Esophagus squamous epithelium (tissue), 5 donors: Measurements from ENCODE around the gene PDLIM5. TPM values are rescaled to one million over a fixed set of nuclear protein-coding genes. Genes with fewer than 3 reads are reported as not detected.

Experiments
- DNase-seq: peaks from one replicate; lab custom pipeline; 2025; lab: John Stamatoyannopoulos, UW
- H3K27ac ChIP-seq, 4 donors: fragments of 200-600 bp; sonication (generic); one replicate each; pipeline ENCODE4 v1.5.1; 2016 to 2019; ENCODE audit warnings: mild to moderate bottlenecking in 1 of 4
- H3K27me3 ChIP-seq, 4 donors: fragments of 200-600 bp; sonication (generic); 1 replicate in 3 of 4; 2 replicates in 1 of 4; pipeline versions ENCODE4 v1.5.1 to v1.6.0; 2017 to 2021; ENCODE audit warnings: antibody characterized with exemption in 1 of 4
- H3K36me3 ChIP-seq, 3 donors: fragments of 200-600 bp; sonication (generic); one replicate each; pipeline ENCODE4 v1.5.1; 2016 to 2019
- H3K4me1 ChIP-seq, 3 donors: fragments of 200-600 bp; sonication (generic); one replicate each; pipeline ENCODE4 v1.5.1; 2017 to 2019
- H3K4me3 ChIP-seq, 4 donors: fragments of 200-600 bp; sonication (generic); 1 replicate in 3 of 4; 2 replicates in 1 of 4; pipeline ENCODE4 v1.5.1; 2016 to 2019; ENCODE audit warnings: mild to moderate bottlenecking in 2 of 4, moderate library complexity in 1 of 4
- H3K9me3 ChIP-seq, 3 donors: fragments of 200-600 bp; sonication (generic); one replicate each; pipeline ENCODE4 v1.5.1; 2016 to 2019
- POLR2A ChIP-seq, 4 donors: fragments of 450-650 bp; IDR thresholded peaks; one replicate each; pipeline ENCODE4 v1.6.1; 2017; ENCODE audit warnings: antibody characterized with exemption in 4 of 4, mild to moderate bottlenecking in 4 of 4, moderate library complexity in 3 of 4
- WGBS, 2 donors: methylation state at CpG; one replicate each; pipeline ENCODE4 v1.1.5; 2018; 5-methylcytosine and 5-hydroxymethylcytosine counted together
- intact Hi-C: fragments of 100-400 bp; cut with DNase I; formaldehyde crosslinking; loops from one replicate; pipeline ENCODE4 v1.15.0; 2022
- total RNA-seq, 4 donors: library from RNA; depleted of rRNA; stranded (reverse); fragments of >200 nt; gene quantifications; one replicate each; pipeline ENCODE4 v1.1.0, GENCODE V29; 2016
- TF ChIP-seq, protein P1 (sequence below), 6 experiments: fragments of 450-650 bp in 4 of 6; fragments of 200-600 bp in 2 of 6; sonication (generic) in 2 of 6; IDR thresholded peaks; one replicate each; pipeline ENCODE4 v1.5.1; 2016 to 2019; ENCODE audit warnings: antibody characterized with exemption in 6 of 6, mild to moderate bottlenecking in 4 of 6, moderate library complexity in 4 of 6
- donor health status: DM: yes; HTN: yes; CAD: no.

The PDLIM5 gene
- total RNA-seq, 4 donors from 2014 or later, result 57.0 to 204 (median 157) TPM

DNA sequence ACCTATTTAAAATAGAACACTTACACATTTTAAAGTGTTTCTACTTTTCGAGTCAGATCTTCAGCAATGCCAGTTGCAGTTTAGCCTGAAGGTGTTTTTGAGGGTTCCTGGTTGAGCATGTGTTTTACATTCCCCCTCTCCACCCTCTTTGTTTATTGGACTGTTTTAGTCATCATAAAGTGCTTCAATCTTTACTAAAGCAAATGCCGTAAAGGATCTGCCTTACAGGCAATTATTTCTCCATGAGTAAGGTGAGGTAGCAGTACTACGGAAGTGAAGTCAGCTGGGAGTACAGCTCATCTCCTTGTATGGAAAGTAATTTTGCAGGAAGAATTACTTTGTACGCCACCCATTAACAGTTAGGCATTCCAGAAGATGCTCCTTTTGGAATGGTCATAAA, 36.9 kb downstream of the PDLIM5 start:
- no peak for DNase-seq
- intact Hi-C loops, result no loop called here
- peak overlapping the region in 2 of 4 donors; percentile 3 for H3K27ac ChIP-seq
- no peaks in the 10 kb centered on the region for H3K27me3 ChIP-seq
- H3K4me3 ChIP-seq, result no peak overlapping the region
- peaks cover 0 to 40% (median 6%) of the 10 kb centered on the region in 3 donors for H3K4me1 ChIP-seq
- H3K36me3 ChIP-seq, result no peaks in the 10 kb centered on the region
- TF ChIP-seq, protein P1, sequence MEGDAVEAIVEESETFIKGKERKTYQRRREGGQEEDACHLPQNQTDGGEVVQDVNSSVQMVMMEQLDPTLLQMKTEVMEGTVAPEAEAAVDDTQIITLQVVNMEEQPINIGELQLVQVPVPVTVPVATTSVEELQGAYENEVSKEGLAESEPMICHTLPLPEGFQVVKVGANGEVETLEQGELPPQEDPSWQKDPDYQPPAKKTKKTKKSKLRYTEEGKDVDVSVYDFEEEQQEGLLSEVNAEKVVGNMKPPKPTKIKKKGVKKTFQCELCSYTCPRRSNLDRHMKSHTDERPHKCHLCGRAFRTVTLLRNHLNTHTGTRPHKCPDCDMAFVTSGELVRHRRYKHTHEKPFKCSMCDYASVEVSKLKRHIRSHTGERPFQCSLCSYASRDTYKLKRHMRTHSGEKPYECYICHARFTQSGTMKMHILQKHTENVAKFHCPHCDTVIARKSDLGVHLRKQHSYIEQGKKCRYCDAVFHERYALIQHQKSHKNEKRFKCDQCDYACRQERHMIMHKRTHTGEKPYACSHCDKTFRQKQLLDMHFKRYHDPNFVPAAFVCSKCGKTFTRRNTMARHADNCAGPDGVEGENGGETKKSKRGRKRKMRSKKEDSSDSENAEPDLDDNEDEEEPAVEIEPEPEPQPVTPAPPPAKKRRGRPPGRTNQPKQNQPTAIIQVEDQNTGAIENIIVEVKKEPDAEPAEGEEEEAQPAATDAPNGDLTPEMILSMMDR (IDR thresholded peaks at IDR 0.05), result no peak
- TF ChIP-seq POLR2A (IDR thresholded peaks at IDR 0.05), result no peak
- no peaks in the 10 kb centered on the region for H3K9me3 ChIP-seq
- WGBS, 2 donors, result 41 to 67% methylated on average over 4 of the region's 4 CpGs

- H3K27ac ChIP-seq, result peak overlapping the region in 1 of 4 donors; percentile 3
These were observed 37.4 kb downstream of the PDLIM5 start for GRCh38 chr4:94489098-94489497.

DNA sequence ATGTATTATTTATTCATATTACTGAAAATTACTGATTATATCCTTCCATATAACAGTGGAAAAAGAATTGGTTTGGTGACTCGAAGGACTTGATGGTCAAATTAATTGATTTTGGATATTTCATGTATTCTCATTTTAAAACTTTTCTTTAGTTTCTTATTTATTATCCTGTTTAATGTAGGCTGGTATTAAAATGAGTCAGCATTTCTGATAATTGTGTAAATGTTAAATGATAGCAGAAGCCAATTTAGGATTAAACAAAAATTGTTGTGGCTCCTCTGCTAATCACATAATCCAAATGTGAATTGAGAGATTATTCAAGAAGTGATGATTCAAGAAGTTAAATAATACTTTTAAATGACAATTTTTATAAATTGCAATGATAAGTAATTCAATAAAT, 38.7 kb downstream of the PDLIM5 start:
- intact Hi-C loops, result no loop called here
- no peak for DNase-seq
- H3K36me3 ChIP-seq, result peaks cover 0 to 7% (median 0%) of the 10 kb centered on the region in 3 donors
- no peaks in the 10 kb centered on the region for H3K27me3 ChIP-seq
- no peak overlapping the region for H3K4me3 ChIP-seq
- no peak overlapping the region for H3K27ac ChIP-seq
- 94 to 98% methylated on average over 1 of the region's 1 CpG for WGBS, 2 donors
- no peaks in the 10 kb centered on the region for H3K9me3 ChIP-seq
- peaks cover 0 to 40% (median 6%) of the 10 kb centered on the region in 3 donors for H3K4me1 ChIP-seq
- TF ChIP-seq, protein P1 (IDR thresholded peaks at IDR 0.05), result no peak
- TF ChIP-seq POLR2A (IDR thresholded peaks at IDR 0.05), result no peak

More at GRCh38 chr4:94489098-94489497, 37.4 kb downstream of the PDLIM5 start:
- intact Hi-C loops, result no loop called here
- TF ChIP-seq, protein P1 (IDR thresholded peaks at IDR 0.05), result no peak
- TF ChIP-seq POLR2A (IDR thresholded peaks at IDR 0.05), result no peak
- no peak overlapping the region for H3K4me3 ChIP-seq
- H3K36me3 ChIP-seq, result no peaks in the 10 kb centered on the region
- peaks cover 0 to 40% (median 6%) of the 10 kb centered on the region in 3 donors for H3K4me1 ChIP-seq
- 64 to 76% methylated on average over 3 of the region's 3 CpGs for WGBS, 2 donors
- H3K9me3 ChIP-seq, result no peaks in the 10 kb centered on the region
- DNase-seq, result no peak
- no peaks in the 10 kb centered on the region for H3K27me3 ChIP-seq

DNA sequence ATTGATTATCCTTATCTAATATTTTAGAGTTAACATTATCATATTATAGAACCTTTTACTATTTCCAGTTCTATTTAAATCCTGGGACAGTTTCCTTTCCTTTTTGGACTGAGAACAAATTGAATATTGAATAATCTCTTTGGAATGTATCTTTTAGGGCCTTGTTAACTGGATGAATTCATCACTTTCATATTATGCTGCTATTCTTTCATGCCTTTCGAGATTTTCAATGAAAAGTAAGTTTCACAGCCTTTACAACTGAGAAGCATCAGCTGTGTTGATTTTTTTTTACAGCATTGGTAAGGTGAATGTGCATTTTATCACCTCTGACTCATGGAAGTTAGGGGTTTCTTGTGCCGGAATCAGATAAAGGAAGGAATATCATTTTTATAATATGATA, 39.6 kb downstream of the PDLIM5 start:
- peaks cover 0 to 35% (median 6%) of the 10 kb centered on the region in 3 donors for H3K4me1 ChIP-seq
- no peaks in the 10 kb centered on the region for H3K9me3 ChIP-seq
- peaks cover 0 to 7% (median 0%) of the 10 kb centered on the region in 3 donors for H3K36me3 ChIP-seq
- H3K27me3 ChIP-seq, result no peaks in the 10 kb centered on the region
- intact Hi-C loops, result no loop called here
- WGBS, 2 donors, result 43 to 60% methylated on average over 2 of the region's 2 CpGs
- TF ChIP-seq POLR2A (IDR thresholded peaks at IDR 0.05), result no peak
- TF ChIP-seq, protein P1 (IDR thresholded peaks at IDR 0.05), result no peak
- H3K27ac ChIP-seq, result no peak overlapping the region
- no peak overlapping the region for H3K4me3 ChIP-seq
- no peak for DNase-seq

DNA sequence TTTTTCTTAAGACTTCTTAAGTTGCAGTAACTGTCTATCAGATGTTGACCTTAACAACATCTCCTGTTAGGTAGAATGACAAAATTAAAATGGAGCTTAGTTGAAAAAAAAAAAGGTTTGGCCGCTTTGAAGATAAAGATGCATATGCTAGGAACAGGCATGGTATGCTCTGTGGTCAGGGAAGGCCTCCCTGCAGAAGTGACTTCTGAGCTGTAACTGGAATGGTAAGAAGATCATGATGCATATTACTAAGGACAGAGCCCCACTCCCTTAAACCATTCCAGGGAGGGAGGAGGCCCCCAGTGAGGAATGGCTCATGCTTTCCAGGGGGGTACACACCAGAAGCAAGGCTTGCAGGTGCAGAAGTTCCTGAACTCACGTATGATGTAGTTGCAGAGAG, 43.7 kb downstream of the PDLIM5 start:
- TF ChIP-seq, protein P1 (IDR thresholded peaks at IDR 0.05), result no peak
- TF ChIP-seq POLR2A (IDR thresholded peaks at IDR 0.05), result no peak
- Histone ChIP-seq H3K4me1 (peaks cover 0 to 35% (median 13%) of the 10 kb centered on the region in 3 donors), H3K4me3 (no peak overlapping the region), H3K9me3 (no peaks in the 10 kb centered on the region), H3K27me3 (no peaks in the 10 kb centered on the region), H3K27ac (no peak overlapping the region), H3K36me3 (peaks cover 0 to 7% (median 0%) of the 10 kb centered on the region in 3 donors)
- no peak for DNase-seq
- 94 to 98% methylated on average over 2 of the region's 2 CpGs for WGBS, 2 donors
- intact Hi-C loops, result no loop called here
